K562 (cell line): ENCODE data around the gene CIAO3. TPM values are rescaled to one million over a fixed set of nuclear protein-coding genes. Genes with fewer than 3 reads are reported as not detected.
A peak's percentile ranks its signal among the peaks of the same experiment; 100 is the strongest.

Source experiments
- CREM ChIP-seq: IDR thresholded peaks from 2 replicates; pipeline ENCODE4 v1.6.1; 2014; ENCODE audit warnings: antibody characterized with exemption, low read depth
- GTF2A2 ChIP-seq: IDR thresholded peaks from 2 replicates; pipeline ENCODE4 v1.6.1; 2016; ENCODE audit warnings: mild to moderate bottlenecking, missing genetic modification characterization, missing compliant biosample characterization
- GTF2E2 ChIP-seq: fragments of 200-800 bp; sonication (Bioruptor generic); IDR thresholded peaks from 2 replicates; pipeline ENCODE4 v1.6.1; 2016; ENCODE audit warnings: missing genetic modification characterization, missing compliant biosample characterization
- HNRNPLL ChIP-seq: fragments of 200-400 bp; formaldehyde crosslinking; IDR thresholded peaks from 2 replicates; pipeline ENCODE4 v1.6.1; 2017; ENCODE audit warnings: low read length, low read depth, mild to moderate bottlenecking; ENCODE audit not compliant: poor library complexity, severe bottlenecking
- KDM5B ChIP-seq: fragments of 200-600 bp; sonication (generic); IDR thresholded peaks from 2 replicates; pipeline ENCODE4 v1.6.1; 2012; ENCODE audit warnings: low read depth, mild to moderate bottlenecking, moderate library complexity, low read length, control low read depth, inconsistent platforms; ENCODE audit not compliant: insufficient replicate concordance
- RBM22 ChIP-seq: fragments of 200-400 bp; formaldehyde crosslinking; IDR thresholded peaks from 2 replicates; pipeline ENCODE4 v1.6.1; 2018; ENCODE audit warnings: low read length, low read depth; ENCODE audit not compliant: poor library complexity, severe bottlenecking
- SOX6 ChIP-seq: fragments of 450-650 bp; IDR thresholded peaks from 2 replicates; pipeline ENCODE4 v1.6.1; 2014; ENCODE audit warnings: mild to moderate bottlenecking
- TEAD1 ChIP-seq, 2 experiments: fragments of 450-650 bp in 1 of 2; sonication (generic) in 1 of 2; formaldehyde crosslinking; IDR thresholded peaks; 2 replicates each; pipeline versions ENCODE4 v1.4.0 to v1.8.0; 2020 to 2022; ENCODE audit warnings: mild to moderate bottlenecking in 2 of 2, missing genetic modification reagents in 1 of 2
- ZBTB12 ChIP-seq: fragments of 250-450 bp; sonication (Bioruptor Pico); IDR thresholded peaks from 2 replicates; pipeline ENCODE4 v1.4.0; 2020
- ZNF316 ChIP-seq: fragments of 450-650 bp; IDR thresholded peaks from 2 replicates; pipeline ENCODE4 v1.6.1; 2016
- ZNF699 ChIP-seq: fragments of 250-450 bp; sonication (Bioruptor Pico); IDR thresholded peaks from 2 replicates; pipeline ENCODE4 v1.8.0; 2021; ENCODE audit warnings: mild to moderate bottlenecking, moderate library complexity; ENCODE audit not compliant: insufficient replicate concordance
- polyA plus RNA-seq, 8 experiments: library from polyadenylated mRNA; depleted of rRNA in 4 of 8; stranded (reverse) in 5 of 8; unstranded in 3 of 8; fragments of >200 nt; fragmentation: Nextera tagmentation in 2 of 8; fragmentation: Illumina TruSeq in 1 of 8; extraction: Ambion mirVana in 2 of 8; extraction: Trizol in 1 of 8; gene quantifications; 2 replicates each; pipeline versions ENCODE4 v1.2.1 to v1.2.3, GENCODE V29; 2011 to 2014; ENCODE audit warnings: inconsistent platforms in 1 of 8, missing spikeins in 1 of 8
- total RNA-seq, 7 experiments: library from RNA; depleted of rRNA in 6 of 7; stranded (reverse); fragments of >200 nt in 6 of 7; fragmentation: Illumina TruSeq in 2 of 7; extraction: Trizol in 2 of 7; gene quantifications; 2 replicates each; pipeline versions ENCODE4 v1.2.1 to v1.2.3, GENCODE V29; 2011 to 2021; ENCODE audit warnings: low replicate concordance in 1 of 7
- TF ChIP-seq, protein P1 (sequence below): fragments of 250-450 bp; sonication (Bioruptor Pico); IDR thresholded peaks from 2 replicates; pipeline ENCODE4 v1.5.0; 2021; ENCODE audit warnings: mild to moderate bottlenecking, moderate library complexity
- TF ChIP-seq, protein P2 (sequence below): fragments of 450-650 bp; IDR thresholded peaks from 2 replicates; pipeline ENCODE4 v1.6.1; 2016
- TF ChIP-seq, protein P3 (sequence below), 2 experiments: IDR thresholded peaks; 2 replicates each; pipeline ENCODE4 v1.6.1; 2012; ENCODE audit warnings: improper control_type of control experiment in 2 of 2, low read depth in 2 of 2, low read length in 2 of 2, borderline replicate concordance in 1 of 2
- TF ChIP-seq, protein P4 (sequence below): fragments of 450-650 bp; formaldehyde crosslinking; conservative IDR thresholded peaks from 2 replicates; pipeline ENCODE4 v1.4.0; 2022; ENCODE audit warnings: mild to moderate bottlenecking, missing genetic modification characterization

Gene CIAO3
- total and polyA plus RNA-seq, 9 of the 15 experiments (the other 6 are each of a cell fraction or from before 2014, with no cell fraction given) = 2.2 to 35.6 (median 18.7) TPM

DNA sequence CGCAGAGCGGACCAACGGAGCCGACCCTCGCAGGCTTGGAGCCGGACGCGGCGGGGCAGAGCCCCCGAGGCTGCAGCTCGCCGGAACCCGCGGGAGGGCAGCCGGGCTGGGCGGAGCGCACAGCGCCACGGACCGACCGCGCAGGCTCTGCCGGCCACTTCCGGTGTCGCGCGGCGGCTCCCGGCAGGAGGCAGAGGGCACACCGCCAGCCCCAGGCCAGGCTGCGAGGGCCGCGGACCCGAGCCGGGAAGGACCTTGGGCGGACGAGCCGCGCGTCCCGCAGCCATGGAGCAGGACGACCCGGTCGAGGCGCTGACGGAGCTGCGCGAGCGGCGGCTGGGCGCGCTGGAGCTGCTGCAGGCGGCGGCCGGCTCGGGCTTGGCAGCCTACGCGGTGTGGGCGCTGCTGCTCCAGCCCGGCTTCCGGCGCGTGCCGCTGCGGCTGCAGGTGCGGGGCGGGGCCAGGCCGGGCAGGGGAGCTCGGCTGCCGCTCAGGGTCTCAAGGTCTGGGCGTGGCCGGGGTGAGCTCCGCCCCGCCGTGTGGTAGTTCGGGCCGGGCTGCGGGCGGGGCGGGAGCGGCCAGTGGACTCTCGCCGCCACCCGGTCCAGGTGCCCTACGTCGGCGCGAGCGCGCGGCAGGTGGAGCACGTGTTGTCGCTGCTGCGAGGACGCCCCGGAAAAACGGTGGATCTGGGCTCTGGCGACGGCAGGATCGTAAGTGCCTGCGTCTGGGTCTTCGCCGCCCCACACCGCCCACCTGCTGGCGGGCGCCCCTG, 19.6 kb downstream of the CIAO3 start, which contains the start of gene ANTKMT (continued):
- TF ChIP-seq, protein P1, sequence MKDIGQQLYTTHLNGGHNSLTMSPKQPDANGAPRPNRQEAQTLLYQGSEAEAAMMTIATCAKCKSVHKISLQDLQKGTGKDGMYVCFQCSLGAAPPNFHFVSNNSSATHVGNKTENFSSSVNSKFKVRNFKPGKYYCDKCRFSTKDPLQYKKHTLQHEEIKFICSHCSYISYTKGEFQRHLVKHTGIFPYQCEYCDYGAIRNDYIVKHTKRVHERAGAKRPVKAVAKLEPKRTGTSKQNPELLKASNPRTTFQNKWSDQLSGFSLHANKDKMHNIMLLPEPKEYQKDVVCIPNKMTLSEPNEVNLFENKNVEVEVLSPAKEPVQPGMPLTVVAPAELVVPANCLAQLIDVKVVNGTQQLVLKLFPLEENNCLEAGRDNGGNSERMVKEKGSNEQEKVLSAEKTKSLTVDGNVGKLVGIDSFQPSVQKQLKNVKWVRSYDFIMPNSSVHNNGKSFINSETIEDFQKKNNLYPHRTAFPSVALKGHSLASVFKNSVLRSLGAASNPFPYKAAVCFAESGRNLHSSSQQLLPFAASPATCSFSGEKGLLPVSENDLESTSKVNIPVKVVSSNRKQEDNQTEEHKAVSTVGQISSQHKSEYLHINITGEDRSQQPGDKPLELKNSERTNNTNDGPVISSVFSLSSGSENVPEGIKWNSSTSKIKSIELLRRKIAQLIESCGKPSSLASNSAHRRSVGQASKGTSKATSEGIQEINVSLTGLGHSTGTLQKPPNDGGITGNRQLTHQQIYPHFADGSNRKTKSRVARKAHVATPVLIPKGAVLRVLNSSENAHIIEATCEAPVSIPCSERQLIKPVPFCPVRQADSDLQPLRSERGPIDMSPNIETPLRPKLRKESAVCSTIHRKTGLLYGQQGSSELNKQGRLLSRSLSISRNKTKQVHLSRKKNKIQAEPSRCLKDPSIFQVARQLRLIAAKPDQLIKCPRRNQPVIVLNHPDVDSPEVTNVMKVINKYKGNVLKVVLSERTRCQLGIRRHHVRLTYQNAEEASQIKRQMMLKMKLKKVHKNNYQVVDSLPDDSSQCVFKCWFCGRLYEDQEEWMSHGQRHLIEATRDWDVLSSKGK (CRISPR knock-in tag) = no peak
- TF ChIP-seq, protein P2, sequence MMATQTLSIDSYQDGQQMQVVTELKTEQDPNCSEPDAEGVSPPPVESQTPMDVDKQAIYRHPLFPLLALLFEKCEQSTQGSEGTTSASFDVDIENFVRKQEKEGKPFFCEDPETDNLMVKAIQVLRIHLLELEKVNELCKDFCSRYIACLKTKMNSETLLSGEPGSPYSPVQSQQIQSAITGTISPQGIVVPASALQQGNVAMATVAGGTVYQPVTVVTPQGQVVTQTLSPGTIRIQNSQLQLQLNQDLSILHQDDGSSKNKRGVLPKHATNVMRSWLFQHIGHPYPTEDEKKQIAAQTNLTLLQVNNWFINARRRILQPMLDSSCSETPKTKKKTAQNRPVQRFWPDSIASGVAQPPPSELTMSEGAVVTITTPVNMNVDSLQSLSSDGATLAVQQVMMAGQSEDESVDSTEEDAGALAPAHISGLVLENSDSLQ = peak; percentile 68
- TF ChIP-seq HNRNPLL = peak; percentile 47
- TF ChIP-seq, protein P3, sequence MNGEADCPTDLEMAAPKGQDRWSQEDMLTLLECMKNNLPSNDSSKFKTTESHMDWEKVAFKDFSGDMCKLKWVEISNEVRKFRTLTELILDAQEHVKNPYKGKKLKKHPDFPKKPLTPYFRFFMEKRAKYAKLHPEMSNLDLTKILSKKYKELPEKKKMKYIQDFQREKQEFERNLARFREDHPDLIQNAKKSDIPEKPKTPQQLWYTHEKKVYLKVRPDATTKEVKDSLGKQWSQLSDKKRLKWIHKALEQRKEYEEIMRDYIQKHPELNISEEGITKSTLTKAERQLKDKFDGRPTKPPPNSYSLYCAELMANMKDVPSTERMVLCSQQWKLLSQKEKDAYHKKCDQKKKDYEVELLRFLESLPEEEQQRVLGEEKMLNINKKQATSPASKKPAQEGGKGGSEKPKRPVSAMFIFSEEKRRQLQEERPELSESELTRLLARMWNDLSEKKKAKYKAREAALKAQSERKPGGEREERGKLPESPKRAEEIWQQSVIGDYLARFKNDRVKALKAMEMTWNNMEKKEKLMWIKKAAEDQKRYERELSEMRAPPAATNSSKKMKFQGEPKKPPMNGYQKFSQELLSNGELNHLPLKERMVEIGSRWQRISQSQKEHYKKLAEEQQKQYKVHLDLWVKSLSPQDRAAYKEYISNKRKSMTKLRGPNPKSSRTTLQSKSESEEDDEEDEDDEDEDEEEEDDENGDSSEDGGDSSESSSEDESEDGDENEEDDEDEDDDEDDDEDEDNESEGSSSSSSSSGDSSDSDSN (IDR thresholded peaks at IDR 0.05; ENCODE audit: borderline replicate concordance in 1 of 2, low read depth in 2 of 2, low read length in 2 of 2) = peak; percentile 64 to 93
- TF ChIP-seq ZNF699 = no peak
- TF ChIP-seq KDM5B = peak; percentile 84
- peak; percentile 56; the same call in 1 of the 2 replicates for TF ChIP-seq SOX6
- peak; percentile 44; the same call in 1 of the 2 replicates for TF ChIP-seq ZBTB12
- peak in 1 of 2 experiments; percentile 11; a peak in 1 of 4 replicates for TF ChIP-seq TEAD1 (CRISPR knock-in tag; IDR thresholded peaks at IDR 0.05)
- TF ChIP-seq, protein P4, sequence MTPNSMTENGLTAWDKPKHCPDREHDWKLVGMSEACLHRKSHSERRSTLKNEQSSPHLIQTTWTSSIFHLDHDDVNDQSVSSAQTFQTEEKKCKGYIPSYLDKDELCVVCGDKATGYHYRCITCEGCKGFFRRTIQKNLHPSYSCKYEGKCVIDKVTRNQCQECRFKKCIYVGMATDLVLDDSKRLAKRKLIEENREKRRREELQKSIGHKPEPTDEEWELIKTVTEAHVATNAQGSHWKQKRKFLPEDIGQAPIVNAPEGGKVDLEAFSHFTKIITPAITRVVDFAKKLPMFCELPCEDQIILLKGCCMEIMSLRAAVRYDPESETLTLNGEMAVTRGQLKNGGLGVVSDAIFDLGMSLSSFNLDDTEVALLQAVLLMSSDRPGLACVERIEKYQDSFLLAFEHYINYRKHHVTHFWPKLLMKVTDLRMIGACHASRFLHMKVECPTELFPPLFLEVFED (CRISPR knock-in tag) = no peak
- TF ChIP-seq ZNF316 = no peak
- peak; percentile 61; the same call in 1 of the 2 replicates for TF ChIP-seq GTF2A2 (tag)
- TF ChIP-seq RBM22 = peak; percentile 71
- peak; percentile 82; the same call in 1 of the 2 replicates for TF ChIP-seq GTF2E2
- TF ChIP-seq CREM = peak; percentile 64
